H4 (cell line): ENCODE results near the gene SFMBT1. TPM values are rescaled to one million over a fixed set of nuclear protein-coding genes. Genes with fewer than 3 reads are reported as not detected.

Experiments used
- DNase-seq: peaks from one replicate; pipeline ENCODE4 v3.0.0-alpha.2; 2015; ENCODE audit warnings: low spot score
- total RNA-seq: library from RNA; depleted of rRNA; stranded (reverse); fragments of >200 nt; shearing (Covaris generic); gene quantifications from 2 replicates; pipeline ENCODE4 v1.2.3, GENCODE V29; 2014

The SFMBT1 gene
- total RNA-seq, 1 experiment from 2014 or later: 8.0 TPM

DNA sequence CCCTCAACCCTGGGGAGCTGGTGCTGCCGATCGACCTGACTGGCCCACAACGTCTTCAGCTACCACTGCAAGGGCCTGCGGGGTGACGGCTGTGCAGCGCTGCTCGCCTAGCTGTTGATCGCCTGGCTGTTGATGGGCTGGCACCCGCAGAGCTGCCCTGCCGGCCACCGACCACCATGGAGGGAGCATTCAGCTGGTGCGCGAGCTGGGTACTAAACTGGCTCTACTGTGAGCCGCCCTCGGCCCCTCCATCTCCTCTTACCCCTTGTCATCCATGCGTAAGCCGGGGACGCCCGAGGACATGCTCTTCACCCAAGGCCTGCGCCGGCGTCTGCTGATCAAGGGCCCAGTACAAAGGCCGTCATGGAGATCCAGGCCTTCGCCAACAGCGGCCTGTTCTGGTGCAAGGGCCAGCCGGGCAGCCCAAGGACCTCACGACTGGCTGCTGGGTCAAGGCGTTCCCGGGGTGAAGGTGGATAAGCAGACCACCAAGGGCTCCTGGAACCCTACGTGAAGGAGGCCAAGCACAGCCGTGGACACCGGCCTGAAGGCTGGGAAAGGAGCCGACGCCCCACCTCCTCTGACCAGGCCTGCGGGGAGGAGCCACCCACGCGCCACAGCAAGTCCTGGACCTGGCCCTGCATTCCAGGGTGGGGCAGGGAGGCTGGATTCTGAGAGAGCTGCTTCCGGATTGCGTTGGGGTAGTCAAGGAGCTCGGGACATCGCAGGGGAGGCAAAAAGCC lies 46.9 kb downstream of the SFMBT1 start:
- no peak for DNase-seq

DNA sequence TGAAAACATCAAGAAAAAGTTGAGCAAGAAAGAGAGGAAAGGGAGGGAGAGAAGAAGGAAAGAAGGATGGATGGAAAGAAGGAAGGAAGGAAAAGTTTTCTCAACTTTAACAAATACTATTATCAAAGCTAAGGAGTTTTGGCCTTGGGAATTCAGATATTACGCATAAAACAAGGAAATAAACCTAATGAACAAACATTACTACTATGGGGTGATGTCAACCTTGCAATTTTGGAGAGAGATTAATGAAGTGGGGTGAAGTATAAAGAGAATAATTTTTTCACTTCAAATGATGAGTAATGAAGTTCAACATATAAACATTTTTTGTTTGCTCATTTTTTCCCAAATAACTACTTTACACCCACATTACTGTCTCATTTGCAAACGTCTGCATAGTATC lies 55.2 kb downstream of the SFMBT1 start:
- DNase-seq: no peak

DNA sequence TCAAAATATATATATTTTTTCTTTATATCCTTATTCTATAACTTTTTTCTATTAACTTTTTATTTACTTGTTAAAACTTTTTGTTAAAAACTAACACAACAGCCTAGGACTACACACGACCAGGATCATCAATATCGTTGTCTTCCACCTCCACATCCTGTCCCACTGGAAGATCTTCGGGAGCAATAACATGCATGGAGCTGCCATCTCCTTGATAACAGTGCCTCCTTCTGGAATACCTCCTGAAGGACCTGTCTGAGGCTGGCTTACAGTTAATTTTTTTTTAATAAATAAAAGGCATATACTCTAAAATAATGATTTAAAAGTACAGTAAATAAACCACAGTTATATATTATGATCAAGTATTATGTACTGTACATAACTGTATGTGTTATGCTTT lies 58.9 kb downstream of the SFMBT1 start:
- DNase-seq: no peak

GRCh38 chr3:52986049-52986448 lies 59.8 kb downstream of the SFMBT1 start:
- no peak for DNase-seq

DNA sequence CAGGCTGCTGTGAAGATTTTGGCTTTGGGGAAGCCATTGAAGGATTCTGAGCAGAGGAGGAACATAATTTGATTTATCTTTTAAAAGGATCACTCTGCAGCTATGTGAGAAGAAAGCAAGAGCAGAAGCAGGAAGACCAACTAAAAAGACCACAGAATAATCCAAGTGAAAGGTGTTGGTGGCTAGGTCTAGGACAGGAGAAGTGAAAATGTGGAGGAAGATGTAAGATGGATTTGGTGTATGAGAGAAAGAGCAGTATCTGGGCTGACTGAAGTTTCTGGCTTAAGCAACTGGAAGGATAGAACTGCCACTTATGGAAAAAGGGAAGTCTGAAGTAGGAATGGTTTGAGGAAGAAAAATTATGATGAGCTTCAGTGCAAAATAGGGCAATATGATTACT lies 62.0 kb downstream of the SFMBT1 start:
- no peak for DNase-seq

GRCh38 chr3:52983336-52983807 lies 62.5 kb downstream of the SFMBT1 start:
- DNase-seq: no peak

GRCh38 chr3:52982839-52983238 lies 63.0 kb downstream of the SFMBT1 start:
- DNase-seq: no peak

- DNase-seq: no peak
These were observed 66.5 kb downstream of the SFMBT1 start for GRCh38 chr3:52979190-52979983.

DNA sequence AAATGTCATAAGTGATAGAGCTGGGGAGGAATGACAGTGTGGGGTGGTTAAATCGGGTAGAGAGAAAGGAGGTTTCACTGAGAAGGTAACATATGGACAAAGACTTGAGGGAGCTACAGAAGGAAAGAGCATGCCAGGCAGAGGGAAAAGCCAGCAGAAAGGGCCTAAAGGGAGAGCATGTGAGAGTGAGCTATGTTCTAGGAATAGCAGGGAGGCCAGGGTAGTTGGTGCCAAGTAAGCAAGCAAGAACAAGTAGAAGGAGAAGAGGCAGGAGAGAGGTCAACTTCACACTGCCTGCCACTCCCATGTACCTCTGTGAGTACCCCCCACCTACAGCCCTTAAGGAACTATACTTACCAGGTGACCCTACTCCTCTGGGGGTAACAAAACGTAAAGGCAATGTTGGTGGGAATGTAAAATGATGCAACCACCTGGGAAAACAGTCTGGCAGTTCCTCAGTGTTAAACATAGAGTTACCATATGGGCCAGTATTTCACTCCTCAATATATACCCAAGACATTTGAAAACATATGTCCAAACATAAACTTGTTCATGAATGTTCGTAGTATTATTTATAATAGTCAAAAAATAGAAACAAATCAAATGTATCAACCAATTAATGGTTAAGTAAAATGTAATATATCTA lies 67.6 kb downstream of the SFMBT1 start:
- DNase-seq: no peak

DNA sequence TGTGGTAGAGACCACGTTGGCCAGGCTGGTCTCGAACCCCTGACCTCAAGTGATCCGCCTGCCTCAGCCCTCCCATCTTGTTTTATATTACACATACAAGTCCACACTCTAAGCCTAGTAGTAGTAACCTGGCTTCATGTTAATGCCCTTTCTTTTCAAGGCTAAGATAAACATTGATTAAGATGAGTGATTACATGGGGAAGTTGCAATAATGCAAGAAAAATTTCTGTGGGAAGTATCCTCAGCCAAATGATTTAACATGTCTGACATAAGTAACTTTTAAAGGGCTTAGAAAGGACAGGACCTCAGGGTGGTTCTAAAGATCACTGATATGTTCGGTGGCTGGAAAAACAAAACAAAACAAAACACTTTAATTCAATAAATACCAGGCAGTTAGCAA lies 72.1 kb downstream of the SFMBT1 start:
- DNase-seq: no peak

DNA sequence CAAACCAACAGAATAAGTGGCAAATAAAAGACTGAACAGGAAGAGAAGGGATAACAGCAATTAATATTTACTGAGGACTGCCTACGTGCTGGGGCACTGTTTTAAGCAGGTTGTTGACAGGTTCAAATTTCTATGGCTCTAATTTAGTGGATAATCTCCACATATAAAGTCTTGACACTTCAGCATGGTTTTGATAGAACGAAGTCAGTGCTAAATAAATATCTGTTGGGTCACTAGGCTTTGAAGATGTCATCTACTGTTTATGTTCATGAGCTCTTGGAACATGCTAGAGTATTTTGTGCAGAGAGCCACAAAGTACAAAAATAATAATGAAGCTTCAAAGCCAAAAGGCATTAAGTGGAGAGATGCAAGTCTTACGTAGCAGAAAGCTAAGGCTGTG lies 74.0 kb downstream of the SFMBT1 start:
- DNase-seq: no peak

DNA sequence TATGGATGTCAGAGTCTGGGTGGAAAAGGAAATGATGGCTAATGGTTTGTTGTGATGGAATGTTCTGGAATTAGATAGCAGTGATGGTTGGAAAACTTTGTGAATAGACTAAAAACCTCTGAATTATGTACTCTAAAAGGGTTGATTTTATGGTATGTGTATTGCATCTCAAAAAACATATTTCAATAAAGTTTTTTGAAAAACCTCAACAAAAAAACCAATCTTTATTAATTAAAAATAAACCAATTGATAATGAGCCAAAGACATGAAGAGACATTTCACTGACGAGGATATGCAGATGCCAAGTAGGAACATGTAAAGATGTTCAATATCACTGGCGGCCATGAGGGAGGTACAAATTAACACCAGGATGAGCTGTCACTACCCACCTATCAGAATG lies 78.5 kb downstream of the SFMBT1 start:
- no peak for DNase-seq

DNA sequence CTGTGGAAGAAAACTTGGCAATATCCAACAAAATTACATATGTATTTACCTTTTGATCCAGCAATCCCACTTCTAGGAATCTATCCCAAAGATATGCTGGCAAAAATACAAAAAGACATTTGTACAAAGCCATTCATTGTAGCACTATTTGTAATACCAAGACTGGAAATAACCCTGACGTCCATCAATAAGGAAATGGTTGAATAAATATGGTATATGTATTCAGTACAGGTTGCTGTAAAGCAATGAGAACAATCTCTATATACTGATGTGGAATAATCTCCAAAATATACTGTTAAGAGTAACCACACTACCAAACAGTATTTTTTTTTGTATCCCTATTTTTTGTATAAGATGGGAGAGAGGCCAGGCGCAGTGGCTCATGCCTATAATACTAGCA lies 83.7 kb downstream of the SFMBT1 start:
- no peak for DNase-seq

GRCh38 chr3:52959773-52960172 lies 86.1 kb downstream of the SFMBT1 start:
- no peak for DNase-seq

DNA sequence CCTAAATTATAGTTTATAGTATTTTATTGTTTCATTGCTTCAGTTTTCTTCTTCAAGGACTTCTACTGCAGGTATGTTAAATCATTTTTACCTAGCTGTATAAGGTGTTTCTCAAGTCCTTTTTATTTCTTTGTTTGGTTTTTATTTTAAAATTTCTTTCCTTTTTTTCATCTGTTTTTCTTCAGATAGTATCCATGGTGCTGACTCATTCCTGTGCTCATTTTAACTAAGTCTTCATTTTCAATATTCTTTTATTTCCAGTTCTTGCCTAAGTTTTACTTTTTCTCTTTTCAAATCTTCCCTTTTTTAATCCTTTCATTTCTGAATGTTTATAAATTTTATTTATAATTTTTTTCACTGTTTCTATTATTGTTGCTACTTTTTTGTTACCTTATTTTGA lies 106.3 kb downstream of the SFMBT1 start:
- no peak for DNase-seq

GRCh38 chr3:52934630-52935530 lies 111.0 kb downstream of the SFMBT1 start:
- DNase-seq: peak; percentile 31

GRCh38 chr3:52931889-52932288 lies 114.0 kb downstream of the SFMBT1 start:
- no peak for DNase-seq

GRCh38 chr3:52931328-52931727 lies 114.5 kb downstream of the SFMBT1 start:
- no peak for DNase-seq

DNA sequence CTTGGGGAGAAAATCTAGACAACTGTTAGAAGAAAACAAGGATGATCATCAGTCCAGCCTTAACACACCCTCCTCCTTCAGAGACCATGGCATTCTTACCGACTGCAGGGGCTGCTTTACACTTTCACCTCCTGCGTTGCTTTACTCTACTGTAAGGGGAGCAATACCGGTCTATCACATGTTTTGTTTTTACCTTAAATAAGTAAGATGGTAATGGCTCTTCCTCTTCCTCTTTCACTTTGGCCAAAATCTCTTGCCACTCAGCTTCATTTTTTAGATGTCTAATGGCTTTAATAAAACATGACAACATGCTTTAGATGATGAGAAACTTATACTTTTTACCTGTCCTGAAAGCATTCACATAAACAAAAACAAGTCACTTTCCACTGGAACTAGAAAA lies 115.1 kb downstream of the SFMBT1 start:
- DNase-seq: no peak

GRCh38 chr3:52926554-52926953 lies 119.3 kb downstream of the SFMBT1 start:
- no peak for DNase-seq
